Sigmoid colon (tissue), 7 donors: ENCODE measurements around the gene KAT7. TPM values are rescaled to one million over a fixed set of nuclear protein-coding genes. Genes with fewer than 3 reads are reported as not detected.

Source experiments
- DNase-seq: peaks from one replicate; pipeline ENCODE4 v3.0.0-alpha.2; 2019
- H3K27ac ChIP-seq, 4 donors: fragments of 200-600 bp; sonication (generic); one replicate each; pipeline ENCODE4 v1.5.1; 2016 to 2019; ENCODE audit warnings: mild to moderate bottlenecking in 1 of 4
- H3K27me3 ChIP-seq, 3 donors: fragments of 200-600 bp; sonication (generic); one replicate each; pipeline ENCODE4 v1.5.1; 2019; ENCODE audit warnings: mild to moderate bottlenecking in 1 of 3
- H3K36me3 ChIP-seq, 4 donors: fragments of 200-600 bp; sonication (generic); one replicate each; pipeline ENCODE4 v1.5.1; 2016 to 2019
- H3K4me1 ChIP-seq, 4 donors: fragments of 200-600 bp; sonication (generic); one replicate each; pipeline ENCODE4 v1.5.1; 2017 to 2019
- H3K4me3 ChIP-seq, 4 donors: fragments of 200-600 bp; sonication (generic); one replicate each; pipeline ENCODE4 v1.5.1; 2017 to 2019; ENCODE audit warnings: mild to moderate bottlenecking in 2 of 4, moderate library complexity in 1 of 4
- H3K9me3 ChIP-seq, 4 donors: fragments of 200-600 bp in 3 of 4; sonication (generic) in 3 of 4; one replicate each; pipeline versions ENCODE4 v1.5.1 to v1.6.1; 2013 to 2019
- CTCF ChIP-seq, 4 experiments: fragments of 450-650 bp in 3 of 4; fragments of 200-600 bp in 1 of 4; IDR thresholded peaks; one replicate each; pipeline ENCODE4 v1.5.1; 2016 to 2019; ENCODE audit warnings: antibody characterized with exemption in 4 of 4, mild to moderate bottlenecking in 3 of 4, moderate library complexity in 2 of 4
- EP300 ChIP-seq, 4 donors: sonication (generic); formaldehyde crosslinking; IDR thresholded peaks; one replicate each; pipeline ENCODE4 v1.6.1; 2017; ENCODE audit warnings: antibody characterized with exemption in 4 of 4
- POLR2A ChIP-seq, 2 donors: fragments of 450-650 bp; IDR thresholded peaks; one replicate each; pipeline ENCODE4 v1.6.1; 2016; ENCODE audit warnings: antibody characterized with exemption in 2 of 2, mild to moderate bottlenecking in 2 of 2, moderate library complexity in 2 of 2
- POLR2AphosphoS5 ChIP-seq, 4 donors: sonication (generic); formaldehyde crosslinking; IDR thresholded peaks; one replicate each; pipeline ENCODE4 v1.6.1; 2017; ENCODE audit warnings: antibody characterized with exemption in 4 of 4
- WGBS, 2 donors: extraction: QIAGEN DNeasy Blood & Tissue Kit; methylation state at CpG; one replicate each; pipeline ENCODE4 v1.1.7; 2013; 5-methylcytosine and 5-hydroxymethylcytosine counted together
- intact Hi-C: fragments of 100-400 bp; cut with DNase I; formaldehyde crosslinking; loops from one replicate; pipeline ENCODE4 v1.15.1; 2023
- polyA plus RNA-seq, 3 donors: library from polyadenylated mRNA; stranded (reverse); fragments of 200-250 nt; gene quantifications; one replicate each; pipeline ENCODE4 v1.2.3, GENCODE V29; 2013
- total RNA-seq, 4 donors: library from RNA; depleted of rRNA; stranded (reverse); fragments of >200 nt; gene quantifications; one replicate each; pipeline ENCODE4 v1.1.0, GENCODE V29; 2016
- donor health status: healthy with polysubstance abuse.
- donor health status: Bipolar disorder and iron deficiency.
- donor health status: healthy.

KAT7 gene
- total and polyA plus RNA-seq, 7 donors = 6.2 to 34.9 (median 23.8) TPM

- H3K27ac ChIP-seq = peak overlapping the region; percentile 76 to 87 (median 80)
- DNase-seq = no peak
- no peaks in the 10 kb centered on the region for H3K36me3 ChIP-seq
- intact Hi-C loops = no loop called here
- no peaks in the 10 kb centered on the region for H3K27me3 ChIP-seq
- no peak for TF ChIP-seq CTCF (IDR thresholded peaks at IDR 0.05)
- TF ChIP-seq POLR2AphosphoS5 (IDR thresholded peaks at IDR 0.05) = no peak
- no peak for TF ChIP-seq POLR2A (IDR thresholded peaks at IDR 0.05)
- no peak for TF ChIP-seq EP300 (IDR thresholded peaks at IDR 0.05)
- peaks cover 0 to 46% (median 40%) of the 10 kb centered on the region in 4 donors for H3K4me1 ChIP-seq
- H3K4me3 ChIP-seq = no peak overlapping the region
- H3K9me3 ChIP-seq = no peaks in the 10 kb centered on the region
- WGBS, 2 donors = 73 to 80% methylated on average over 1 of the region's 1 CpG
Measured at GRCh38 chr17:49784636-49785035, 3.8 kb upstream of the KAT7 start.

- intact Hi-C loops = no loop called here
Measured at GRCh38 chr17:49787884-49788477, 500 bp upstream of the KAT7 start.

GRCh38 chr17:49789243-49789578 lies 730 bp downstream of the KAT7 start:
- TF ChIP-seq POLR2AphosphoS5 (IDR thresholded peaks at IDR 0.05) = no peak
- no peak for TF ChIP-seq POLR2A (IDR thresholded peaks at IDR 0.05)
- TF ChIP-seq CTCF (IDR thresholded peaks at IDR 0.05) = no peak
- no peak for TF ChIP-seq EP300 (IDR thresholded peaks at IDR 0.05)
- Histone ChIP-seq H3K27ac (peak overlapping the region; percentile 98 to 100 (median 100)), H3K27me3 (no peaks in the 10 kb centered on the region), H3K4me3 (peak overlapping the region; percentile 24 to 99 (median 93)), H3K4me1 (peaks cover 0 to 62% (median 53%) of the 10 kb centered on the region in 4 donors), H3K36me3 (peaks cover 8 to 31% (median 12%) of the 10 kb centered on the region in 4 donors), H3K9me3 (no peaks in the 10 kb centered on the region)
- DNase-seq = no peak
- whole genome bisulfite sequencing, 2 donors = 3% methylated on average over 17 of the region's 17 CpGs
- intact Hi-C loops = no loop called here

More at GRCh38 chr17:49787884-49788477, 500 bp upstream of the KAT7 start:
- WGBS, 2 donors = 3 to 15% methylated on average over 17 of the region's 17 CpGs
- no peaks in the 10 kb centered on the region for H3K9me3 ChIP-seq
- no peak for DNase-seq
- peaks cover 0 to 66% (median 58%) of the 10 kb centered on the region in 4 donors for H3K4me1 ChIP-seq
- TF ChIP-seq POLR2AphosphoS5 (IDR thresholded peaks at IDR 0.05) (no peak), EP300 (IDR thresholded peaks at IDR 0.05) (no peak), CTCF (IDR thresholded peaks at IDR 0.05) (no peak), POLR2A (IDR thresholded peaks at IDR 0.05) (no peak)
- H3K36me3 ChIP-seq = peaks cover 8 to 19% (median 10%) of the 10 kb centered on the region in 4 donors
- H3K27me3 ChIP-seq = no peaks in the 10 kb centered on the region
- H3K27ac ChIP-seq = peak overlapping the region; percentile 98 to 100 (median 100)
- H3K4me3 ChIP-seq = peak overlapping the region; percentile 89 to 99 (median 96)

GRCh38 chr17:49793309-49793708 lies 4.8 kb downstream of the KAT7 start:
- Histone ChIP-seq H3K36me3 (peaks cover 18 to 71% (median 26%) of the 10 kb centered on the region in 4 donors), H3K9me3 (no peaks in the 10 kb centered on the region), H3K27me3 (no peaks in the 10 kb centered on the region), H3K27ac (no peak overlapping the region), H3K4me1 (peaks cover 0 to 49% (median 42%) of the 10 kb centered on the region in 4 donors), H3K4me3 (no peak overlapping the region)
- intact Hi-C loops = loop anchor here (5.0 kb wide), 1 partner anchor 49 kb away; no protein-coding TSS in a partner anchor
- TF ChIP-seq POLR2AphosphoS5 (IDR thresholded peaks at IDR 0.05) = no peak
- TF ChIP-seq POLR2A (IDR thresholded peaks at IDR 0.05) = no peak
- no peak for TF ChIP-seq EP300 (IDR thresholded peaks at IDR 0.05)
- no peak for TF ChIP-seq CTCF (IDR thresholded peaks at IDR 0.05)
- no peak for DNase-seq
- WGBS, 2 donors = 97 to 98% methylated on average over 3 of the region's 3 CpGs
